Activated CD8-positive, alpha-beta memory T cell treated with anti-CD3 and anti-CD28 coated beads, Interleukin-2, amount 10 ng/mL, durations not matched to agents 7 days and 5 days (primary cell): Measurements from ENCODE around the gene SNED1. TPM values are rescaled to one million over a fixed set of nuclear protein-coding genes. Genes with fewer than 3 reads are reported as not detected.

Experiments
- ATAC-seq: fragments of 150-1000 bp; cut with Tn5 transposase; one replicate; pipeline ENCODE4 v1.10.0; 2021; ENCODE audit warnings: moderate library complexity
- CTCF ChIA-PET: fragments of 350-600 bp; sonication (Branson Sonifier 250); formaldehyde crosslinking; loops from one replicate; lab custom pipeline; 2021; ENCODE audit warnings: antibody characterized with exemption; lab: Charles Lee
- DNase-seq: peaks from one replicate; pipeline ENCODE4 v3.0.0-alpha.2; 2020
- H3K27ac Mint-ChIP-seq: one replicate; pipeline ENCODE4 v1.8.0; 2021; ENCODE audit warnings: mild to moderate bottlenecking, mixed read lengths
- H3K27me3 Mint-ChIP-seq: one replicate; pipeline ENCODE4 v1.8.0; 2021; ENCODE audit warnings: mixed read lengths
- H3K36me3 Mint-ChIP-seq: one replicate; pipeline ENCODE4 v1.8.0; 2021; ENCODE audit warnings: mild to moderate bottlenecking, mixed read lengths
- H3K4me1 Mint-ChIP-seq: one replicate; pipeline ENCODE4 v1.8.0; 2021; ENCODE audit warnings: mixed read lengths
- H3K4me3 Mint-ChIP-seq: one replicate; pipeline ENCODE4 v1.8.0; 2021; ENCODE audit warnings: mild to moderate bottlenecking, moderate library complexity, mixed read lengths
- H3K9me3 Mint-ChIP-seq: one replicate; pipeline ENCODE4 v1.8.0; 2022; ENCODE audit warnings: low read depth, mixed read lengths
- total RNA-seq, 2 experiments: library from RNA; stranded (reverse); gene quantifications; one replicate each; pipeline ENCODE4 v1.2.3, GENCODE V29; 2021

Gene SNED1
- total RNA-seq, 2 experiments from 2014 or later: 3.6 to 4.6 TPM

GRCh38 chr2:240988146-240988545 is 10.3 kb upstream of the SNED1 start:
- Mint-ChIP-seq H3K9me3 (no peaks in the 10 kb centered on the region), H3K4me1 (no peaks in the 10 kb centered on the region), H3K36me3 (no peaks in the 10 kb centered on the region), H3K27me3 (no peaks in the 10 kb centered on the region), H3K4me3 (no peak overlapping the region), H3K27ac (no peak overlapping the region)
- CTCF ChIA-PET: no interaction called here
- DNase-seq: no peak
- ATAC-seq: no peak

- ATAC-seq (no peak), DNase-seq (no peak)
- Mint-ChIP-seq H3K27ac (no peak overlapping the region), H3K36me3 (no peaks in the 10 kb centered on the region), H3K4me1 (no peaks in the 10 kb centered on the region), H3K27me3 (no peaks in the 10 kb centered on the region), H3K9me3 (no peaks in the 10 kb centered on the region), H3K4me3 (no peak overlapping the region)
- CTCF ChIA-PET: no interaction called here
Observed at GRCh38 chr2:240988571-240989271, 9.7 kb upstream of the SNED1 start.

GRCh38 chr2:240989451-240990265 is 8.8 kb upstream of the SNED1 start:
- DNase-seq: no peak
- CTCF ChIA-PET: no interaction called here
- no peaks in the 10 kb centered on the region for H3K9me3 Mint-ChIP-seq
- no peaks in the 10 kb centered on the region for H3K27me3 Mint-ChIP-seq
- H3K4me3 Mint-ChIP-seq: no peak overlapping the region
- ATAC-seq: no peak
- H3K36me3 Mint-ChIP-seq: no peaks in the 10 kb centered on the region
- H3K27ac Mint-ChIP-seq: no peak overlapping the region
- H3K4me1 Mint-ChIP-seq: no peaks in the 10 kb centered on the region

- Mint-ChIP-seq H3K4me3 (no peak overlapping the region), H3K27me3 (no peaks in the 10 kb centered on the region), H3K4me1 (no peaks in the 10 kb centered on the region), H3K27ac (no peak overlapping the region), H3K9me3 (no peaks in the 10 kb centered on the region), H3K36me3 (no peaks in the 10 kb centered on the region)
- CTCF ChIA-PET: no interaction called here
- DNase-seq (no peak), ATAC-seq (no peak)
Observed at GRCh38 chr2:240990266-240990529, 8.2 kb upstream of the SNED1 start.

- ATAC-seq (no peak), DNase-seq (no peak)
- Mint-ChIP-seq H3K36me3 (no peaks in the 10 kb centered on the region), H3K27ac (no peak overlapping the region), H3K27me3 (no peaks in the 10 kb centered on the region), H3K4me3 (no peak overlapping the region), H3K4me1 (no peaks in the 10 kb centered on the region), H3K9me3 (no peaks in the 10 kb centered on the region)
- CTCF ChIA-PET: no interaction called here
Observed at GRCh38 chr2:240990726-240991377, 7.6 kb upstream of the SNED1 start.

- H3K36me3 Mint-ChIP-seq: no peaks in the 10 kb centered on the region
- H3K4me3 Mint-ChIP-seq: no peak overlapping the region
- CTCF ChIA-PET: no interaction called here
- no peak for DNase-seq
- ATAC-seq: no peak
- no peaks in the 10 kb centered on the region for H3K4me1 Mint-ChIP-seq
- H3K9me3 Mint-ChIP-seq: no peaks in the 10 kb centered on the region
- H3K27me3 Mint-ChIP-seq: no peaks in the 10 kb centered on the region
- H3K27ac Mint-ChIP-seq: no peak overlapping the region
Observed at GRCh38 chr2:240991378-240992263, 6.8 kb upstream of the SNED1 start.

GRCh38 chr2:240992572-240993291 is 5.7 kb upstream of the SNED1 start:
- no peak overlapping the region for H3K27ac Mint-ChIP-seq
- H3K9me3 Mint-ChIP-seq: no peaks in the 10 kb centered on the region
- ATAC-seq (no peak), DNase-seq (no peak)
- H3K27me3 Mint-ChIP-seq: peaks cover 6% of the 10 kb centered on the region
- H3K36me3 Mint-ChIP-seq: no peaks in the 10 kb centered on the region
- H3K4me1 Mint-ChIP-seq: peaks cover 2% of the 10 kb centered on the region
- no peak overlapping the region for H3K4me3 Mint-ChIP-seq
- CTCF ChIA-PET: no interaction called here

GRCh38 chr2:240993446-240994170 is 4.8 kb upstream of the SNED1 start:
- Mint-ChIP-seq H3K36me3 (no peaks in the 10 kb centered on the region), H3K4me3 (no peak overlapping the region), H3K27ac (no peak overlapping the region), H3K4me1 (peaks cover 2% of the 10 kb centered on the region), H3K9me3 (no peaks in the 10 kb centered on the region), H3K27me3 (peaks cover 8% of the 10 kb centered on the region)
- CTCF ChIA-PET: interaction anchor here (0.6 kb wide), 1 partner anchor 140 kb away, joined by 3 read pairs; no protein-coding TSS in a partner anchor
- no peak for DNase-seq
- no peak for ATAC-seq

- peaks cover 2% of the 10 kb centered on the region for H3K4me1 Mint-ChIP-seq
- DNase-seq (no peak), ATAC-seq (no peak)
- H3K36me3 Mint-ChIP-seq: no peaks in the 10 kb centered on the region
- peaks cover 8% of the 10 kb centered on the region for H3K27me3 Mint-ChIP-seq
- no peak overlapping the region for H3K27ac Mint-ChIP-seq
- no peaks in the 10 kb centered on the region for H3K9me3 Mint-ChIP-seq
- CTCF ChIA-PET: interaction anchor here (0.6 kb wide), 1 partner anchor 141 kb away, joined by 3 read pairs; no protein-coding TSS in a partner anchor
- no peak overlapping the region for H3K4me3 Mint-ChIP-seq
Observed at GRCh38 chr2:240994171-240994896, 4.1 kb upstream of the SNED1 start.

GRCh38 chr2:240995041-240996021 is 3.1 kb upstream of the SNED1 start:
- no peak for DNase-seq
- H3K9me3 Mint-ChIP-seq: no peaks in the 10 kb centered on the region
- no peak overlapping the region for H3K4me3 Mint-ChIP-seq
- CTCF ChIA-PET: no interaction called here
- H3K27me3 Mint-ChIP-seq: peaks cover 18% of the 10 kb centered on the region
- H3K4me1 Mint-ChIP-seq: peaks cover 2% of the 10 kb centered on the region
- no peak for ATAC-seq
- no peak overlapping the region for H3K27ac Mint-ChIP-seq
- no peaks in the 10 kb centered on the region for H3K36me3 Mint-ChIP-seq
